Keratinocyte (primary cell): ENCODE data around the gene XCL2.
"Not testable (repeated sequence)": the region's sequence is repeated elsewhere in the genome, so short reads cannot be mapped to it uniquely, and the experiment has no call there.

ENCODE experiments used
- CTCF ChIP-seq, 3 experiments: IDR thresholded peaks in 1 of 3; conservative IDR thresholded peaks in 1 of 3; optimal IDR thresholded peaks in 1 of 3; 2 replicates in 2 of 3; 3 replicates in 1 of 3; pipeline versions ENCODE3 to v1.5.1; 2011; ENCODE audit warnings: low read length in 3 of 3, mild to moderate bottlenecking in 3 of 3, moderate library complexity in 2 of 3, control low read depth in 1 of 3, inconsistent platforms in 1 of 3; ENCODE audit not compliant: insufficient read depth in 2 of 3; ENCODE audit errors: extremely low read depth in 1 of 3
- EZH2 ChIP-seq: IDR thresholded peaks from one replicate; pipeline ENCODE4 v1.6.1; 2012; ENCODE audit warnings: inconsistent platforms, mild to moderate bottlenecking, low read length, moderate library complexity

GRCh38 chr1:168576245-168576688 lies 32.5 kb upstream of the XCL2 start, which contains the start of gene XCL1:
- not testable (repeated sequence) for TF ChIP-seq CTCF (optimal IDR thresholded peaks at IDR 0.05 in 1 of 3, IDR thresholded peaks at IDR 0.05 in 1 of 3, conservative IDR thresholded peaks at IDR 0.05 in 1 of 3; ENCODE audit: extremely low read depth in 1 of 3, insufficient read depth in 2 of 3, low read length in 3 of 3); EZH2
